GM12878 (cell line): ENCODE data around the gene TNFSF4. TPM values are rescaled to one million over a fixed set of nuclear protein-coding genes. Genes with fewer than 3 reads are reported as not detected.

Experiments
- ATAC-seq: fragments of 200-7000 bp; cut with Tn5 transposase; 3 replicates; pipeline ENCODE4 v1.9.1; 2020; ENCODE audit warnings: mild to moderate bottlenecking, moderate library complexity
- BruUV-seq: library from RNA; stranded (reverse); fragments of 400-500 nt; replicated peaks from 2 replicates; lab custom pipeline; 2021; lab: Mats Ljungman, UMichigan
- CTCF ChIA-PET: fragments of 300-600 bp; sonication (Branson Sonifier 250); formaldehyde crosslinking; extraction: SDS; loops from one replicate; lab custom pipeline; 2021; ENCODE audit warnings: inconsistent platforms; lab: Yijun Ruan, JAX
- POLR2A ChIA-PET: fragments of 350-600 bp; formaldehyde crosslinking; extraction: SDS; loops from one replicate; lab custom pipeline; 2021; ENCODE audit warnings: inconsistent platforms; lab: Charles Lee
- RAD21 ChIA-PET: fragments of 300-600 bp; sonication (Branson Sonifier 250); formaldehyde crosslinking; loops from one replicate; lab custom pipeline; 2023; ENCODE audit warnings: antibody characterized with exemption; ENCODE audit not compliant: unreplicated experiment; lab: Charles Lee
- SMC1A ChIA-PET: fragments of 300-600 bp; sonication (Branson Sonifier 250); formaldehyde crosslinking; loops from one replicate; lab custom pipeline; 2023; ENCODE audit not compliant: unreplicated experiment, uncharacterized antibody; lab: Charles Lee
- DNase-seq: peaks from one replicate; pipeline ENCODE4 v3.0.0-alpha.2; 2011; ENCODE audit warnings: low read depth, low spot score
- FAIRE-seq: peaks from 3 replicates; lab custom pipeline; 2011; peaks lifted over from hg19 to GRCh38; lab: Jason Lieb, UNC
- H2AFZ ChIP-seq: 2 replicates; pipeline ENCODE4 v1.6.0; 2011; ENCODE audit warnings: low read depth, low read length, control low read depth; ENCODE audit not compliant: control insufficient read depth
- H3K27ac ChIP-seq: 2 replicates; pipeline ENCODE4 v1.5.1; 2011; ENCODE audit warnings: control low read depth; ENCODE audit not compliant: control insufficient read depth, insufficient read depth
- H3K27me3 ChIP-seq, 2 experiments: replicated peaks in 1 of 2; 2 replicates each; pipeline versions ENCODE4 v1.6.0 to v1.6.1; 2011; ENCODE audit warnings: low read length in 1 of 2; ENCODE audit not compliant: control insufficient read depth in 2 of 2, insufficient read depth in 2 of 2
- H3K36me3 ChIP-seq, 2 experiments: 2 replicates each; pipeline ENCODE4 v1.5.1; 2011; ENCODE audit warnings: low read length in 1 of 2; ENCODE audit not compliant: control insufficient read depth in 2 of 2, insufficient read depth in 2 of 2
- H3K4me1 ChIP-seq: 2 replicates; pipeline ENCODE4 v1.6.1; 2011; ENCODE audit warnings: mild to moderate bottlenecking, low read length, moderate library complexity, mixed read lengths; ENCODE audit not compliant: control insufficient read depth, insufficient read depth
- H3K4me2 ChIP-seq: 2 replicates; pipeline ENCODE4 v1.6.0; 2011; ENCODE audit warnings: control low read depth; ENCODE audit not compliant: control insufficient read depth, insufficient read depth
- H3K4me3 ChIP-seq: fragments of 200-600 bp; sonication (generic); 2 replicates; pipeline ENCODE4 v1.5.1; 2016
- H3K79me2 ChIP-seq: 2 replicates; pipeline ENCODE4 v1.6.0; 2011; ENCODE audit warnings: low read length; ENCODE audit not compliant: control insufficient read depth, insufficient read depth
- H3K9ac ChIP-seq: 2 replicates; pipeline ENCODE4 v1.8.0; 2011; ENCODE audit warnings: low read length, control low read depth, mixed read lengths; ENCODE audit not compliant: control insufficient read depth, insufficient read depth
- H3K9me3 ChIP-seq: replicated peaks from 3 replicates; pipeline ENCODE4 v1.5.1; 2011; ENCODE audit warnings: mild to moderate bottlenecking, low read length; ENCODE audit not compliant: control insufficient read depth, insufficient read depth
- H4K20me1 ChIP-seq: 2 replicates; pipeline ENCODE4 v1.6.0; 2011; ENCODE audit not compliant: control insufficient read depth, insufficient read depth
- CREB1 ChIP-seq: IDR thresholded peaks from 2 replicates; pipeline ENCODE4 v1.6.1; 2012; ENCODE audit warnings: low read depth, mild to moderate bottlenecking, inconsistent platforms
- FOS ChIP-seq: IDR thresholded peaks from 3 replicates; pipeline ENCODE4 v1.6.1; 2011; ENCODE audit warnings: borderline replicate concordance; ENCODE audit not compliant: insufficient read length; ENCODE audit errors: extremely low read depth
- FOXK2 ChIP-seq: fragments of 450-650 bp; IDR thresholded peaks from 2 replicates; pipeline ENCODE4 v1.6.1; 2017; ENCODE audit warnings: mild to moderate bottlenecking, moderate library complexity
- HDGF ChIP-seq: fragments of 450-650 bp; IDR thresholded peaks from 2 replicates; pipeline ENCODE4 v1.6.1; 2016; ENCODE audit warnings: antibody characterized with exemption
- NFIC ChIP-seq: IDR thresholded peaks from 2 replicates; pipeline ENCODE4 v1.6.1; 2012; ENCODE audit warnings: low read depth, mild to moderate bottlenecking, inconsistent platforms, low read length, moderate library complexity
- NR2C2 ChIP-seq: IDR thresholded peaks from 2 replicates; pipeline ENCODE4 v1.6.1; 2011; ENCODE audit warnings: borderline replicate concordance, low read depth; ENCODE audit not compliant: control insufficient read depth, insufficient read length
- PAX8 ChIP-seq: fragments of 450-650 bp; IDR thresholded peaks from 2 replicates; pipeline ENCODE4 v1.6.1; 2017; ENCODE audit warnings: mild to moderate bottlenecking, moderate library complexity
- POLR2AphosphoS2 ChIP-seq: IDR thresholded peaks from 2 replicates; pipeline ENCODE4 v1.6.1; 2011; ENCODE audit warnings: low read depth, mild to moderate bottlenecking, low read length, improper control_type of control experiment, moderate library complexity
- RBBP5 ChIP-seq: fragments of 200-600 bp; sonication (generic); conservative IDR thresholded peaks from 2 replicates; pipeline ENCODE4 v1.6.1; 2016
- SIN3A ChIP-seq: IDR thresholded peaks from 2 replicates; pipeline ENCODE4 v1.6.1; 2012; ENCODE audit warnings: low read depth, low read length, improper control_type of control experiment
- SIX5 ChIP-seq: IDR thresholded peaks from 2 replicates; pipeline ENCODE4 v1.6.1; 2011; ENCODE audit warnings: mild to moderate bottlenecking, low read depth, low read length, moderate library complexity; ENCODE audit not compliant: severe bottlenecking
- SMAD5 ChIP-seq: IDR thresholded peaks from 2 replicates; pipeline ENCODE4 v1.6.1; 2016; ENCODE audit warnings: antibody characterized with exemption, low read depth
- SMARCA5 ChIP-seq: fragments of 450-650 bp; IDR thresholded peaks from 2 replicates; pipeline ENCODE4 v1.6.1; 2017; ENCODE audit warnings: mild to moderate bottlenecking
- TARDBP ChIP-seq: IDR thresholded peaks from 2 replicates; pipeline ENCODE4 v1.6.1; 2016; ENCODE audit warnings: borderline replicate concordance
- WGBS: methylation state at CpG from one replicate; pipeline ENCODE4 v1.1.6; 2016; ENCODE audit warnings: low lambda C conversion rate; ENCODE audit not compliant: insufficient replicate concordance, insufficient coverage; ENCODE audit errors: missing lambda C conversion rate; 5-methylcytosine and 5-hydroxymethylcytosine counted together
- in situ Hi-C: fragments of 300-500 bp; cut with MboI; formaldehyde crosslinking; loops from 9 replicates; pipeline ENCODE4 v1.14.3; 2018; ENCODE audit warnings: mixed read lengths
- intact Hi-C: fragments of 100-400 bp; cut with micrococcal nuclease; formaldehyde crosslinking; loops from one replicate; pipeline ENCODE4 v1.14.2; 2022; ENCODE audit not compliant: unreplicated experiment
- polyA plus RNA-seq, 11 experiments: library from polyadenylated mRNA; depleted of rRNA in 4 of 11; unstranded in 6 of 11; stranded (reverse) in 5 of 11; fragments of >200 nt; fragmentation: Nextera tagmentation in 4 of 11; fragmentation: Illumina TruSeq in 1 of 11; extraction: Ambion mirVana in 4 of 11; extraction: Trizol in 1 of 11; gene quantifications; 1 replicate in 1 of 11; 2 replicates in 10 of 11; pipeline versions ENCODE4 v1.2.1 to v1.2.3, GENCODE V29; 2011 to 2016; ENCODE audit warnings: inconsistent platforms in 2 of 11, missing spikeins in 2 of 11, low read depth in 1 of 11
- total RNA-seq, 4 experiments: library from RNA; depleted of rRNA in 3 of 4; stranded (reverse); fragments of >200 nt in 3 of 4; fragmentation: Illumina TruSeq in 1 of 4; extraction: Trizol in 1 of 4; gene quantifications; 2 replicates each; pipeline versions ENCODE4 v1.2.1 to v1.2.3, GENCODE V29; 2013 to 2021
- TF ChIP-seq, protein P1 (sequence below): IDR thresholded peaks from 2 replicates; pipeline ENCODE4 v1.6.1; 2012; ENCODE audit warnings: low read depth, low read length, improper control_type of control experiment
- TF ChIP-seq, protein P2 (sequence below): fragments of 450-650 bp; formaldehyde crosslinking; IDR thresholded peaks from 2 replicates; pipeline ENCODE4 v1.5.0; 2022; ENCODE audit warnings: mild to moderate bottlenecking, missing genetic modification characterization
- TF ChIP-seq, protein P3 (sequence below): fragments of 450-650 bp; IDR thresholded peaks from 2 replicates; pipeline ENCODE4 v1.6.1; 2018; ENCODE audit warnings: borderline replicate concordance, mild to moderate bottlenecking; ENCODE audit not compliant: partially characterized antibody
- TF ChIP-seq, protein P4 (sequence below): IDR thresholded peaks from 2 replicates; pipeline ENCODE4 v1.6.1; 2012; ENCODE audit warnings: low read depth, low read length, improper control_type of control experiment

Gene TNFSF4
- total and polyA plus RNA-seq, 10 of the 15 experiments (the other 5 are each of a cell fraction or from before 2014, with no cell fraction given): 8.1 to 31.0 (median 12.9) TPM

DNA sequence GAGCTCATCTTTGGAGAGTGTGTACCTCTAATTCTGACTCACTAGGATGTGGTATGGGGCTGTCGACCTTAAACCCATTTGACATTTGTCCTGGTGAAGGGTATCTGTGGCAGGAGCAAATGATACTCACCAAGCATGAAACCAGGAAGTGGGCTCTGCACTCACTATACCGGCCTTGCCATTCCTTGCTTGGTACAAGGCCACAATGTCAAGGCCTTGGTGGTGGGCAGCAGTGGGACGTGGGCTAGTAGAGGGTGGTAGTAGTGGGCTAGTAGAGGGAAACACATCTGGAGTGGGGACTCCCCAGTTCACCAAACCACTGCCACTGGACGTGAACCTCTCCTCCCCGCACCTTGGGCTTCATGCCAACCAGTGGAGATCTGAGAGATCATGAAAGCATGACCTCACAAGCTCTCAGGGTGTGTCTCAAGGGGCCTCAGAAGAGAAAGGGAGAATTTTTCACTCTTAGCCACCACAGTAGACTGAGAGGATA is 11.5 kb downstream of the TNFSF4 start:
- Histone ChIP-seq H3K36me3 (no peaks in the 10 kb centered on the region), H3K4me3 (no peak overlapping the region), H3K27ac (no peak overlapping the region), H3K9me3 (no peaks in the 10 kb centered on the region; the same call in 1 of the 3 replicates), H2AFZ (peak overlapping the region; percentile 36; the same call in 1 of the 2 replicates), H3K4me2 (peak overlapping the region; percentile 34), H3K27me3 (no peaks in the 10 kb centered on the region), H3K4me1 (peaks cover 12% of the 10 kb centered on the region), H3K9ac (no peak overlapping the region), H3K79me2 (no peaks in the 10 kb centered on the region), H4K20me1 (no peaks in the 10 kb centered on the region)
- no TSS peak for BruUV-seq
- FAIRE-seq (peak; percentile 94), ATAC-seq (peak; percentile 88), DNase-seq (peak; percentile 74)
- ChIA-PET CTCF (interaction anchor here (0.8 to 8.5 kb wide), 7 partner anchors 8 to 453 kb away, joined by 3 to 74 read pairs (median 4); partner anchors contain the start of gene TNFSF4), SMC1A (interaction anchor here (1.0 to 21.4 kb wide), 8 partner anchors 8 to 451 kb away, joined by 3 to 348 read pairs (median 10); partner anchors contain the start of gene TNFSF4), RAD21 (interaction anchor here (0.6 to 2.7 kb wide), 6 partner anchors 9 to 452 kb away, joined by 3 to 15 read pairs (median 4); no protein-coding TSS in a partner anchor), POLR2A (interaction anchor here (0.6 to 1.2 kb wide), 4 partner anchors 11 to 1075 kb away, joined by 3 to 5 read pairs (median 3); partner anchors contain the start of gene TNFSF4)
- 0% methylated on average over 5 of the region's 5 CpGs for WGBS
- intact Hi-C loops (loop anchor here (10.0 kb wide), 1 partner anchor 301 kb away; no protein-coding TSS in a partner anchor), in situ Hi-C loops (no loop called here)
- peak; percentile 44; the same call in 1 of the 2 replicates for TF ChIP-seq CREB1
- peak; percentile 56; the same call in 1 of the 2 replicates for TF ChIP-seq HDGF
- no peak for TF ChIP-seq SMARCA5
- no peak for TF ChIP-seq TARDBP
- TF ChIP-seq, protein P1, sequence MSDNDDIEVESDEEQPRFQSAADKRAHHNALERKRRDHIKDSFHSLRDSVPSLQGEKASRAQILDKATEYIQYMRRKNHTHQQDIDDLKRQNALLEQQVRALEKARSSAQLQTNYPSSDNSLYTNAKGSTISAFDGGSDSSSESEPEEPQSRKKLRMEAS: no peak
- no peak for TF ChIP-seq SIX5
- TF ChIP-seq, protein P2, sequence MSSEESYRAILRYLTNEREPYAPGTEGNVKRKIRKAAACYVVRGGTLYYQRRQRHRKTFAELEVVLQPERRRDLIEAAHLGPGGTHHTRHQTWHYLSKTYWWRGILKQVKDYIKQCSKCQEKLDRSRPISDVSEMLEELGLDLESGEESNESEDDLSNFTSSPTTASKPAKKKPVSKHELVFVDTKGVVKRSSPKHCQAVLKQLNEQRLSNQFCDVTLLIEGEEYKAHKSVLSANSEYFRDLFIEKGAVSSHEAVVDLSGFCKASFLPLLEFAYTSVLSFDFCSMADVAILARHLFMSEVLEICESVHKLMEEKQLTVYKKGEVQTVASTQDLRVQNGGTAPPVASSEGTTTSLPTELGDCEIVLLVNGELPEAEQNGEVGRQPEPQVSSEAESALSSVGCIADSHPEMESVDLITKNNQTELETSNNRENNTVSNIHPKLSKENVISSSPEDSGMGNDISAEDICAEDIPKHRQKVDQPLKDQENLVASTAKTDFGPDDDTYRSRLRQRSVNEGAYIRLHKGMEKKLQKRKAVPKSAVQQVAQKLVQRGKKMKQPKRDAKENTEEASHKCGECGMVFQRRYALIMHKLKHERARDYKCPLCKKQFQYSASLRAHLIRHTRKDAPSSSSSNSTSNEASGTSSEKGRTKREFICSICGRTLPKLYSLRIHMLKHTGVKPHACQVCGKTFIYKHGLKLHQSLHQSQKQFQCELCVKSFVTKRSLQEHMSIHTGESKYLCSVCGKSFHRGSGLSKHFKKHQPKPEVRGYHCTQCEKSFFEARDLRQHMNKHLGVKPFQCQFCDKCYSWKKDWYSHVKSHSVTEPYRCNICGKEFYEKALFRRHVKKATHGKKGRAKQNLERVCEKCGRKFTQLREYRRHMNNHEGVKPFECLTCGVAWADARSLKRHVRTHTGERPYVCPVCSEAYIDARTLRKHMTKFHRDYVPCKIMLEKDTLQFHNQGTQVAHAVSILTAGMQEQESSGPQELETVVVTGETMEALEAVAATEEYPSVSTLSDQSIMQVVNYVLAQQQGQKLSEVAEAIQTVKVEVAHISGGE: no peak
- no peak for TF ChIP-seq SIN3A
- no peak for TF ChIP-seq NR2C2
- TF ChIP-seq, protein P3, sequence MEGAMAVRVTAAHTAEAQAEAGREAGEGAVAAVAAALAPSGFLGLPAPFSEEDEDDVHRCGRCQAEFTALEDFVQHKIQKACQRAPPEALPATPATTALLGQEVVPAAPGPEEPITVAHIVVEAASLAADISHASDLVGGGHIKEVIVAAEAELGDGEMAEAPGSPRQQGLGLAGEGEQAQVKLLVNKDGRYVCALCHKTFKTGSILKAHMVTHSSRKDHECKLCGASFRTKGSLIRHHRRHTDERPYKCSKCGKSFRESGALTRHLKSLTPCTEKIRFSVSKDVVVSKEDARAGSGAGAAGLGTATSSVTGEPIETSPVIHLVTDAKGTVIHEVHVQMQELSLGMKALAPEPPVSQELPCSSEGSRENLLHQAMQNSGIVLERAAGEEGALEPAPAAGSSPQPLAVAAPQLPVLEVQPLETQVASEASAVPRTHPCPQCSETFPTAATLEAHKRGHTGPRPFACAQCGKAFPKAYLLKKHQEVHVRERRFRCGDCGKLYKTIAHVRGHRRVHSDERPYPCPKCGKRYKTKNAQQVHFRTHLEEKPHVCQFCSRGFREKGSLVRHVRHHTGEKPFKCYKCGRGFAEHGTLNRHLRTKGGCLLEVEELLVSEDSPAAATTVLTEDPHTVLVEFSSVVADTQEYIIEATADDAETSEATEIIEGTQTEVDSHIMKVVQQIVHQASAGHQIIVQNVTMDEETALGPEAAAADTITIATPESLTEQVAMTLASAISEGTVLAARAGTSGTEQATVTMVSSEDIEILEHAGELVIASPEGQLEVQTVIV: no peak
- TF ChIP-seq SMAD5: no peak
- no peak for TF ChIP-seq FOS
- TF ChIP-seq NFIC: peak; percentile 70; the same call in 1 of the 2 replicates
- TF ChIP-seq, protein P4, sequence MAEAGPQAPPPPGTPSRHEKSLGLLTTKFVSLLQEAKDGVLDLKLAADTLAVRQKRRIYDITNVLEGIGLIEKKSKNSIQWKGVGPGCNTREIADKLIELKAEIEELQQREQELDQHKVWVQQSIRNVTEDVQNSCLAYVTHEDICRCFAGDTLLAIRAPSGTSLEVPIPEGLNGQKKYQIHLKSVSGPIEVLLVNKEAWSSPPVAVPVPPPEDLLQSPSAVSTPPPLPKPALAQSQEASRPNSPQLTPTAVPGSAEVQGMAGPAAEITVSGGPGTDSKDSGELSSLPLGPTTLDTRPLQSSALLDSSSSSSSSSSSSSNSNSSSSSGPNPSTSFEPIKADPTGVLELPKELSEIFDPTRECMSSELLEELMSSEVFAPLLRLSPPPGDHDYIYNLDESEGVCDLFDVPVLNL: no peak
- no peak for TF ChIP-seq RBBP5
- TF ChIP-seq PAX8: no peak
- no peak for TF ChIP-seq POLR2AphosphoS2
- no peak for TF ChIP-seq FOXK2
